GM18909 (cell line): Measurements from ENCODE around the gene GBF1.

Source experiments
- ATAC-seq: cut with Tn5 transposase; IDR thresholded peaks from one replicate; pipeline ENCODE4 v1.9.1; 2021; ENCODE audit warnings: mild to moderate bottlenecking; ENCODE audit not compliant: unreplicated experiment, poor library complexity

Gene GBF1

DNA sequence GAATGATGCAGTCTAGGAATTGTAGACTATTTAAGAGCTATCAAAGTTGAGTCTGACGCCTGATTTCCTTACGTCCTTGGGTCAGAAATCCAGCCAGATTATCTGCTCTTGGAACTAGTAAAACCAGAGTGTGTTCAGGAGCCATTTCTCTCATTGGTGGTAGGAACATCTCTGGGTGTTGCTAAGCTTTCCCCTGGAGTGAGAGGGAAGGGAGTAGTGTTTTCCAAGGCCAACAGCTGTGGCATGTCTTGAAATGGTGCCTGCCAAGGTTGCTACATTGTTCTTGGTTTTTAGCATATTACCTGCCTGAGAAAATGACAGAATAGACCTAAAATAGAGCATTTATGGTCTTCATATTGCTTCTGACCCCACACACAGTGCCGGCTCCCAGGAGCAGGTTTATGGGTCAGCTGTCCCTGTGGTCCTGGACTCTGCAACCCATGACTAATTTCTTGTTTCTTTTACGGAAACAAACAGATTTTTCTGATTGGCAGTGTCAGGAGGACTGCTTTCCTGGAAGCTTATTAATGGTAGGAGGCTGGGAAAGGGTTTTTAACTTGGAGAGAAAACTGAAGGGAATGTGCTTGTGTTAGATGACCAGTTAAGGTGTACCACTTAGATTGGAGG is 17.5 kb downstream of the GBF1 start:
- no peak for ATAC-seq

DNA sequence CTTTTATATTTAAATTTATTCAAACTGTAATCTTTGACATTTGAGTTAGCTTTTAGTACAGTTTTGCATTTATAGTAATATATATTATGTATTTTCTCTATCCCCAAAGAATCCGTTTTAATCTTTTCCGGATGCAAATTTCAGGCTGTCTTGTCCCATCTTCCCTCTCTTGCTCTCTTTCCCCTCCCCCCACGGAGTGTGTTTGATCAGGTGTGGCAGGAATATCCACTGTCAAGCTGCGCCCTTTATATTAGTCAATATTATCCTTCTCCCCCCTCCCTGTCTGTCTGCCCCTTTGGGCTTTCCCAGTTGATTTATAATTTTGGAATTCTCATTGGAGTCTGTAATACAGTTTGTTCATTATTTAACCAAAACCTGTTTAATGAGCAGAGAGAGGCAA is 19.0 kb downstream of the GBF1 start:
- ATAC-seq: no peak

DNA sequence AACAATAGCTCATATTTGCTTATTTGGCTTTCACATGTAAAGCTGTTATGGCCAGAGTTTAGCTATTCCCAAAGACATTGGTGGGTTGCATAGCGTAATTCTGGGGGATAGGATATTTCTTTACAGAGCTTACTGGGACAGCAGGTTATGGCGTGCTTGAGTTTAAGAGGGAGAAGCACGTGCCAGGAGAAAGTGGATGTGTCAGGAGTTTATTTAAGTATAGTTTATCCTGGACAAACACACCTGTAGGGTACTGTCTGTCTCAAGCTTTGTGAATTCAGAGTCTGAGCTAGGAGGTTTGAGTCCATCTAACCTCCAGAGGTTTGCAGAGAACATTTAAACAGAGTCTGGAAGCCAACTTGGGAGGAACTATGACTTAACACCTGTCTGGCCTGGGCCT is 21.3 kb downstream of the GBF1 start:
- ATAC-seq: no peak

DNA sequence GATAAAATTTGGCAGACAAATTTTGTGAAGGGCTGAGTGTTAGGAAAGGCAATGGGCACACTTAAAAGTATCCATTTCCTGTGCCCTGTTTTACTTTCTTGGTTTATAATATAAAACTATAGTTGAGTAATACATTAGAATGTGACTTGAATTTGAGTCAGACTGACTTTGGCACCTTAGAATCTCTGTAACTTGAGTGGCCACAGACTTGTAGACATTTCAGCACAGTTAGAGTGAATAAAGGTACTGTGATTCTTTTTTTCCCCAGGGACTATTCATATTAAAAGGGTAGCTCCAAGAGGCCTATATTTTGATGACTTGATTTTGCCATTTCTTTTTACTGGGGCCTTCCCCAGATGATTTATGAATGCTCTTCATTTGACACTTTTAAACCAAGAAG is 22.4 kb downstream of the GBF1 start:
- ATAC-seq: no peak

- ATAC-seq: no peak
These were observed 23.1 kb downstream of the GBF1 start for GRCh38 chr10:102268375-102268888.

- ATAC-seq: no peak
These were observed 23.7 kb downstream of the GBF1 start for GRCh38 chr10:102269017-102269416.

- ATAC-seq: no peak
These were observed 28.7 kb downstream of the GBF1 start for GRCh38 chr10:102274062-102274461.

DNA sequence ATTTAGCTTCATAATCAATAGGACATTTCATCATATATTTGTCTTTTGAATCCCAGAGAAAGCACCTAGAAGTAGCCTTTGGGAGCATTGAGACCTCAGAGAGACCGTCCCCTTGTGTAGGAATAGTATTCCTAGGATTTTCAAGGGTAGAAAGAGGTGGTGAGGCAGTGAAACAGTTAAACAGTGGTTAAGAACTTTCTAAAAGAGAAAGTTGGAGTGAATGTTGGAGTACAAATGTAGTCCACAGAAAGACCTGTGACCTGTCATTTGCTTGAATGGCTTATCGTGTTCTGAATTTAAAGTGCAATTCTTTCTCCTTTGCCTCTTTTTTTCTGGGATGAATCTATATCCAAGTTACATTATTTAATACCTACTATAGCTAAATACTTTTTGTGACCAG is 30.0 kb downstream of the GBF1 start:
- ATAC-seq: no peak

GRCh38 chr10:102279104-102279503 is 33.8 kb downstream of the GBF1 start:
- no peak for ATAC-seq

- no peak for ATAC-seq
These were observed 35.2 kb downstream of the GBF1 start for GRCh38 chr10:102280397-102281101.

DNA sequence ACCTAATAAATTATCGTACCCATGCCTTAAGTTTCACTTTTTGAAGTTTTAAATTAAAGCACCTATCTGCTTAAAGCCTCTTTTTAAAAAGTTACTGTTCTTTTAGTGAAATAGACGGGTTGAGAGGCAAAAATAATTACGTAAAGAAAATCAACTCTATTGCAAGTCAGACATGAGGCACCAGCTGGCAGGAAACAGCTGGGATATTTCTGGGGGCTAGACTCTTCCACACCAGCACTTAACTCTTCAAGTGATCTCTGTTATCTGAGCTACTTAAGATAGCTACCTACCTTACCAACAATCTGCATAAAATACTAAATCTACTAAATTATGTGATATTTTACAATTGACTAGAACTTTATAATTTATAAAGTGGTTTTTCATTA is 35.8 kb downstream of the GBF1 start:
- no peak for ATAC-seq

DNA sequence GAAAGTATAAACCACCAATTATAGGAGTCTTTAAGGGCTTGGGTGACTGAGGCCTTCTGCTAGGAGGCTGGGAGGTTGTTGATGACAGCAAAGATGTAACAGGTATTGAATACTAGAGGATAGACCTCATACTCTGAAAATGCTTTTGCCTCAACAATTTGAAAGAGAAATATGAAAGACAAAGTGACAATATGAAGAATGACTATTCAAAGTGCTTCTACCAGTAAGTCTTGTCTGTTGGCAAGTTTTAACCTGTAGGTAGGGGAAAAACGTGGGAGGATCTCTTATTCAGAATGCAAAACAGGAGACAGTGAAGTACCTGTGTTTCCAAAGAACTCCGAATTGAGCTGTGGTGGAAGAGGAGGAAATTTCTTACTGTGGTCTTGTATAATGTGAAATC is 38.2 kb downstream of the GBF1 start:
- no peak for ATAC-seq

GRCh38 chr10:102283890-102284289 is 38.6 kb downstream of the GBF1 start:
- ATAC-seq: no peak

- ATAC-seq: no peak
These were observed 39.2 kb downstream of the GBF1 start for GRCh38 chr10:102284531-102284930.

- no peak for ATAC-seq
These were observed 39.8 kb downstream of the GBF1 start for GRCh38 chr10:102285133-102285532.

GRCh38 chr10:102286216-102286615 is 40.9 kb downstream of the GBF1 start:
- ATAC-seq: no peak

- no peak for ATAC-seq
These were observed 42.2 kb downstream of the GBF1 start for GRCh38 chr10:102287538-102287937.

DNA sequence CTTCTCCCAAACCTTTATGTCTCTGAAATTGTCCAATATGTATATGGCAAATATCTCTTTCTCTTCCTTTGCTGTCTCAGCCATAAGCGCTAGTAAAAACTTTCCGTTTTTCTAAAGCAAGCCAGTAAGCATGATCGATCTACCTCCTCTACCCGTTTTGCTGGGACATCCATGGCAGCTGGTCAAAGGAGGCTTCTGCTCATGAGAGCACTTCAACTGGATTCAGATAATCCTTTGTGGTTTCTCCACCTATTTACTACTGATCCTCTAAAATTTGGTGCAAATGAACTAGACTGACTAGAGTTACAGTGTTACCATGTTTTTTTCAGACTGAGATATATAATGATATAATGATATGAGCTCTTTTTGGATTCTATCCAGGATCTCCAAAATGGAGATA is 42.7 kb downstream of the GBF1 start:
- no peak for ATAC-seq

DNA sequence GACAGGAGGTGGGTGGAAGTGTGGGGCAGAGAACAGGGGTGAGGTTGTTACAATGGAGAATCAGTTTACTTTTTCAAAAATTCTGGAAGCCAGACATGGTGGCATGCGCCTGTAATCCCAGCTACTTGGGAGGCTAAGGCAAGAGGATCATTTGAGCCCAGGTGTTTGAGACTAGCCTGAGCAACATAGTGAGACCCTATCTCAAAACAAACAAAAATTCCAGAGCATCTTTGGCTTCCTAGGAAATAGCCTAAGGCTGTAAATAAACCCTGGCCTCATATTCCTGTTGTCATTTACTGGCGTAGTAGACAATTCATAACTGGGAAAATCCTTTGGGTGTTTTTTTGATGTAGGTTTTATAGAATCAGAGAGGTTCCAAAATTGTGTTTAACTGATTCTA is 44.0 kb downstream of the GBF1 start:
- ATAC-seq: no peak

- no peak for ATAC-seq
These were observed 44.5 kb downstream of the GBF1 start for GRCh38 chr10:102289840-102290239.

- no peak for ATAC-seq
These were observed 46.0 kb downstream of the GBF1 start for GRCh38 chr10:102291221-102291905.

- ATAC-seq: no peak
These were observed 51.8 kb downstream of the GBF1 start for GRCh38 chr10:102297101-102297500.
